Nephron (organoid): ENCODE results near the gene TBCD.
A peak's percentile ranks its signal among the peaks of the same experiment; 100 is the strongest.
"Not testable (repeated sequence)": the region's sequence is repeated elsewhere in the genome, so short reads cannot be mapped to it uniquely, and the experiment has no call there.

Experiments used
- H3K27ac Mint-ChIP-seq, 3 experiments: 2 replicates each; pipeline ENCODE4 v1.8.0; 2020; ENCODE audit warnings: mixed read lengths in 3 of 3, mild to moderate bottlenecking in 2 of 3, moderate library complexity in 1 of 3
- H3K27me3 Mint-ChIP-seq: 2 replicates; pipeline ENCODE4 v1.8.0; 2021; ENCODE audit warnings: low read depth, mild to moderate bottlenecking, moderate library complexity, mixed read lengths
- H3K36me3 Mint-ChIP-seq: 2 replicates; pipeline ENCODE4 v1.8.0; 2020; ENCODE audit warnings: low read depth, mixed read lengths
- H3K4me1 Mint-ChIP-seq: 2 replicates; pipeline ENCODE4 v1.8.0; 2020; ENCODE audit warnings: mixed read lengths
- H3K4me3 Mint-ChIP-seq, 3 experiments: 2 replicates each; pipeline ENCODE4 v1.8.0; 2020; ENCODE audit warnings: mild to moderate bottlenecking in 3 of 3, mixed read lengths in 3 of 3, moderate library complexity in 2 of 3
- H3K9me3 Mint-ChIP-seq: 2 replicates; pipeline ENCODE4 v1.8.0; 2020; ENCODE audit warnings: mixed read lengths
- TF ChIP-seq, protein P1 (sequence below), 3 experiments: fragments of 200-600 bp; sonication (generic); IDR thresholded peaks; one replicate each; pipeline ENCODE4 v1.5.0; 2021; ENCODE audit warnings: antibody characterized with exemption in 3 of 3; ENCODE audit not compliant: unreplicated experiment in 3 of 3

Gene TBCD

DNA sequence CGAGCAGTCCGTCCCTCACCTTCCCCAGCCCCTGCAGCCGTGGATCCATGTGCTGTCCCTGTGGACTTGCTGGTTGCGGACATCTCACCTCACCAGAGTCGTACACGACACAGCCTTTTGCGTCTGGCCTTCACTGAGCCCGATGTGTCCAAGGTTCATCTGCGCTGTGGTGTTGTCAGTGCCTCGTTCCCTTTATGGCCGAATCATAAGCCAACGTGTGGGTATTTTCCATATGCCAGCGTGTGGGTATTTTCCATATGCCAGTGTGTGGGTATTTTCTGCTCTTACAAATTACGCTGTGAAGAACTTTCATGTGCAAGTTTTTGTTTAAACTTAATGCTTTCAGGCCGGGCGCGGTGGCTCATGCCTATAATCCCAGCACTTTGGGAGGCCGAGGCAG lies 31.6 kb downstream of the TBCD start:
- Mint-ChIP-seq H3K4me3 (no peak overlapping the region), H3K4me1 (peaks cover 20% of the 10 kb centered on the region), H3K27ac (no peak overlapping the region), H3K9me3 (no peaks in the 10 kb centered on the region), H3K27me3 (no peaks in the 10 kb centered on the region), H3K36me3 (peaks cover 16% of the 10 kb centered on the region)
- TF ChIP-seq, protein P1, sequence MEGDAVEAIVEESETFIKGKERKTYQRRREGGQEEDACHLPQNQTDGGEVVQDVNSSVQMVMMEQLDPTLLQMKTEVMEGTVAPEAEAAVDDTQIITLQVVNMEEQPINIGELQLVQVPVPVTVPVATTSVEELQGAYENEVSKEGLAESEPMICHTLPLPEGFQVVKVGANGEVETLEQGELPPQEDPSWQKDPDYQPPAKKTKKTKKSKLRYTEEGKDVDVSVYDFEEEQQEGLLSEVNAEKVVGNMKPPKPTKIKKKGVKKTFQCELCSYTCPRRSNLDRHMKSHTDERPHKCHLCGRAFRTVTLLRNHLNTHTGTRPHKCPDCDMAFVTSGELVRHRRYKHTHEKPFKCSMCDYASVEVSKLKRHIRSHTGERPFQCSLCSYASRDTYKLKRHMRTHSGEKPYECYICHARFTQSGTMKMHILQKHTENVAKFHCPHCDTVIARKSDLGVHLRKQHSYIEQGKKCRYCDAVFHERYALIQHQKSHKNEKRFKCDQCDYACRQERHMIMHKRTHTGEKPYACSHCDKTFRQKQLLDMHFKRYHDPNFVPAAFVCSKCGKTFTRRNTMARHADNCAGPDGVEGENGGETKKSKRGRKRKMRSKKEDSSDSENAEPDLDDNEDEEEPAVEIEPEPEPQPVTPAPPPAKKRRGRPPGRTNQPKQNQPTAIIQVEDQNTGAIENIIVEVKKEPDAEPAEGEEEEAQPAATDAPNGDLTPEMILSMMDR (IDR thresholded peaks at IDR 0.05; ENCODE audit: unreplicated experiment in 3 of 3) = no peak

DNA sequence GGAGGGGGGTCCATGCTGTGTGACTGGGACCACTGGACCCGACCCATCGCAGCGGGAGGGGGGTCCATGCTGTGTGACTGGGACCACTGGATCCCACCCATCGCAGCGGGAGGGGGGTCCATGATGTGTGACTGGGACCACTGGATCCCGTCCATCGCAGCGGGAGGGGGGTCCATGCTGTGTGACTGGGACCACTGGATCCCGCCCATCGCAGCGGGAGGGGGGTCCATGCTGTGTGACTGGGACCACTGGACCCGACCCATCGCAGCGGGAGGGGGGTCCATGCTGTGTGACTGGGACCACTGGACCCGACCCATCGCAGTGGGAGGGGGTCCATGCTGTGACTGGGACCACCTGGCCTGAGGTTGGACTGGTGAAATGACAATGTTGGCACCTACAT lies 33.7 kb downstream of the TBCD start:
- H3K27ac Mint-ChIP-seq, H3K4me3 Mint-ChIP-seq, H3K27me3 Mint-ChIP-seq, H3K9me3 Mint-ChIP-seq: not testable (repeated sequence)
- H3K4me1 Mint-ChIP-seq = peaks cover 19% of the 10 kb centered on the region
- peaks cover 22% of the 10 kb centered on the region for H3K36me3 Mint-ChIP-seq

DNA sequence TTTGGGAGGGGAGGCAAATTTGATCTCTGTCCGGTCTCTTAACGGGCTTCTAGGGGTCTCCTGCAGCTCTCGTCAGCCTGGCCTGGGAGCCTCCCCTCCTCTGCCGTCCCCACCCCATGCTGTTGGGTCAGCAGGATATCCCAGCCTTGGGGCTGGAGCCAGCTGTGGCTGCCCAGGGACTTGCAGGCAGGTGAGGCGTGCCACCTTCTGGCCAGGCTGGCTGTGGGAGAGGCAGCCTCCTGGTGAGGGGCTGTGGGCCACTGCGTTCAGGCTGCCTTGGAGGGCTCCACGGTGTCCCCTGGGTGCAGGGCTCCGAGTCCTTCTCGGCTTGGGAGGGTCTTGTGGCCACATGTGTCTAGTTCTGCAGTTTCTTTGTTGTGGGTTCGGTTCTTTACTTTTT lies 34.6 kb downstream of the TBCD start:
- Mint-ChIP-seq H3K27me3 (no peaks in the 10 kb centered on the region), H3K9me3 (no peaks in the 10 kb centered on the region), H3K4me1 (peaks cover 22% of the 10 kb centered on the region), H3K4me3 (no peak overlapping the region), H3K27ac (no peak overlapping the region), H3K36me3 (peaks cover 27% of the 10 kb centered on the region)
- TF ChIP-seq, protein P1 (IDR thresholded peaks at IDR 0.05; ENCODE audit: unreplicated experiment in 3 of 3) = no peak

DNA sequence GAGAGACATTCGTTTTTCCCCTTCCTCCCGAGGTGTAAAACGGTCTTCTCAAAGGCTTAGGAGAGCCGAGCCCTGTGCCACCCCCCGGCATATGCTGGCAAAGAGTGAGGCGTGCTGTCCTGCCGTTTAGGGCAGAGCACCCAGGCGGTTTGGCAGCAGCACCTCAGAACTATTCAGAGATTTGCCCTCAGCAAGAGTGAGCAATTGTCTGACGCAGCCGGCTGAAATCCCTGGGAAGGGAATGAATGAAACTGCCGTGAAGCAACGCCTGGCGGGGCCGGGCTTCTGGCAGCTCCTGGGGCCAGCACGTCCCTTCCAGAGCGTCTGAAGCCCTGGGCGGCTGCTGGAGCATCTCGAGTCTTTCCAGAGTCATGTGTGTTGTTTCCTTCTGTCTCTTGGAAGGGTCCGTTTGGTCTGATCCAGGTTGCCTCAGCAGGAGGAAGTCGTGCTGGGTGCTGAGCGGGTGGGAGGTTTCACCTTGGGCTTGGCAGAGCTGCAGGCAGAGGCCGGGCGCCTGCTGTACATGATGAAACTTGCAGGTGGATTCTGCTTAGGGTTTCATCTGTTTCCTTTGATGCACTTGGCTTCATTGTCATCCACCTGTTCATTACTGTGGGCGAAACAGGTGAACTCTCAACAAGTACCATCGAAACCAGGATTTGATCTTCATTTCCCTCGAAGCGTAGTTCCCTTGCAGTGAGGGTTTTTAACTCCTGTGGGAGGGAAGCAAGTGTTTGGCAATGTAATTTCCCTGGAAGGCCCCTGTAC lies 35.4 kb downstream of the TBCD start:
- Mint-ChIP-seq H3K27me3 (no peaks in the 10 kb centered on the region), H3K36me3 (peaks cover 30% of the 10 kb centered on the region), H3K4me1 (peaks cover 18% of the 10 kb centered on the region), H3K4me3 (no peak overlapping the region), H3K27ac (no peak overlapping the region), H3K9me3 (no peaks in the 10 kb centered on the region)
- TF ChIP-seq, protein P1 (IDR thresholded peaks at IDR 0.05; ENCODE audit: unreplicated experiment in 3 of 3) = no peak

DNA sequence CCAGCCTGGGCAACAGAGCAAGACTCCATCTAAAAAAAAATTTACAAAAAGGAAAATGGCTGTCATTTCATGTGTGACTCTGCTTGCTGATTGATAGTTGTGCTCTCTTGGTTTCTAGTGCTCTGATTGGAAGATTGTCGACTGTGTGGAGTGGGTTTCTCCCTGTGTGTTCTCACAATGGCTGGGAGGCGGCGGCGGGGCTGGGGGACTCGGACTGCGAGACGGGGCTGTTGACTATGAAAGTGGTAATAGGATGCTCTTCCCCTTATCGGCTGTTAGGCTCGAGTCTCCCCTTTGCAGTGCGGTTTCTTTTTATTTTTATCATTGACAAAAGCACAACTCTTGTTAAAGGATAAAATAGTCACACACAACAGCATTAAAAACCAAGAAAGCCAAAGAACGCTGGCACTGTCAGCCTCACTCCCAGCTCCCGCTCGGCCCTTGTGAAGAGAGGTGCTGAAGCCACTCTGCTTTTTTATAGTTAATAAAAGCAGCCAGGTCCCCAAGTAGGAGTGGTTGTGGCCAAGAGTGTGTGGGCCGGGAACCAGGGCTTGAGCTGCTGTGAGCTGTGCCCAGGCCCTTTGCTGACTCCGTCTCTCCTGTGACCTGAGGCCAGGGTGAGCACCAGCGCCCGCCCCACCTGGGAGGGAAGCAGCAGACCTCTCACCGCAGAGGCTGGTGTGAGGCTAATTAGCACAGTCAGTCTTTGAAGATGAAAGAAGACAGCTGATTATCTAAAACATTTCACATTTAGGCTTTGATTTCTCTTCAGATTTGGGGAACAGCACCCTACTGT lies 36.5 kb downstream of the TBCD start:
- TF ChIP-seq, protein P1 (IDR thresholded peaks at IDR 0.05; ENCODE audit: unreplicated experiment in 3 of 3) = no peak
- Mint-ChIP-seq H3K4me3 (no peak overlapping the region), H3K4me1 (peaks cover 16% of the 10 kb centered on the region), H3K9me3 (no peaks in the 10 kb centered on the region), H3K36me3 (peaks cover 22% of the 10 kb centered on the region), H3K27ac (peak overlapping the region; percentile 16 to 31 (median 18)), H3K27me3 (no peaks in the 10 kb centered on the region)

DNA sequence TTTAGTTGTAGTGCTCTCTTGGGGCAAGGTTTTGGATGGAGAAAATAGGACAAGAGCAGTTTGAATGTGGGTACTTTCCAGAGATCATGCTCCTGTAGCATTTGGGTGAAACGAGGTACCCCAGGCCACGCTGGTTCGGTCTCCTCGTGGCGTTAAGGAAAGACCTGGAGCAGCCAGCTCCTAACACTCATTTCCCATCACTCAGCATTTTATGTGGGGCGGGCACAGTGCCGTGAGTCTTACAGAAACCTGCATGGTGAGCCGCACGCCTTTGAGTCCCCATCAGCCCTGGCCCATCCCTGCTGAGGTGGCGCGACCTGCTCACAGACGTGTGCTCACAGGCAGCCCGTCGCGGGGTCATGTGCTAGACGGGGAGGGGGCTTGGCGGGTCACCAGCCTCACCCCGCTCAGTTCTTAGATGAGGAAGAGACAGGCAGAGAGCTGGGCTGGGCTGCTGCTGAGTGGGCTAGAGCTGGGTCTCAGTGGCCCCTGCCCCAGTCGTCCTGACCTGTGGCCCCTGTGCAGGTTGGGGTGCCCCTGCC lies 37.3 kb downstream of the TBCD start:
- peaks cover 22% of the 10 kb centered on the region for H3K36me3 Mint-ChIP-seq
- no peaks in the 10 kb centered on the region for H3K27me3 Mint-ChIP-seq
- no peaks in the 10 kb centered on the region for H3K9me3 Mint-ChIP-seq

More for the DNA sequence above, 37.3 kb downstream of the TBCD start:
- peak overlapping the region in 2 of 3 experiments; percentile 18 to 31 for H3K27ac Mint-ChIP-seq
- TF ChIP-seq, protein P1 (IDR thresholded peaks at IDR 0.05; ENCODE audit: unreplicated experiment in 3 of 3) = no peak
- peaks cover 22% of the 10 kb centered on the region for H3K4me1 Mint-ChIP-seq
- no peak overlapping the region for H3K4me3 Mint-ChIP-seq
